ENCODE measurements around the gene PMM2.
"Not testable (repeated sequence)": the region's sequence is repeated elsewhere in the genome, so short reads cannot be mapped to it uniquely, and the experiment has no call there.

Gene PMM2

GRCh38 chr16:8801701-8802100 lies 4.1 kb downstream of the PMM2 start:
- Histone ChIP-seq H3K9ac (ENCODE audit: low read length in 2 of 2) (no peak overlapping the region), H3K4me1 (ENCODE audit: control insufficient read depth, insufficient read depth, low read length) (peaks cover 17% of the 10 kb centered on the region), H3K9me3 (ENCODE audit: control insufficient read depth in 2 of 2, low read length in 2 of 2) (no peaks in the 10 kb centered on the region), H3K36me3 (ENCODE audit: control insufficient read depth in 2 of 2, insufficient read depth in 2 of 2, low read length in 2 of 2) (peaks cover 23 to 27% of the 10 kb centered on the region in 2 donors), H3K4me3 (ENCODE audit: low read length in 2 of 2) (no peak overlapping the region), H3K27me3 (ENCODE audit: control insufficient read depth in 1 of 2, insufficient read depth in 2 of 2, low read length in 2 of 2) (no peaks in the 10 kb centered on the region), H3K27ac (ENCODE audit: low read length) (no peak overlapping the region)

GRCh38 chr16:8803733-8804132 lies 6.1 kb downstream of the PMM2 start:
- peaks cover 32 to 41% of the 10 kb centered on the region in 2 donors for H3K36me3 ChIP-seq (ENCODE audit: control insufficient read depth in 2 of 2, insufficient read depth in 2 of 2, low read length in 2 of 2)
- not testable (repeated sequence) for H3K4me1 ChIP-seq (ENCODE audit: control insufficient read depth, insufficient read depth, low read length); H3K27me3 ChIP-seq (ENCODE audit: control insufficient read depth in 1 of 2, insufficient read depth in 2 of 2, low read length in 2 of 2); H3K9ac ChIP-seq (ENCODE audit: low read length in 2 of 2); H3K9me3 ChIP-seq (ENCODE audit: control insufficient read depth in 2 of 2, low read length in 2 of 2); H3K4me3 ChIP-seq (ENCODE audit: low read length in 2 of 2); H3K27ac ChIP-seq (ENCODE audit: low read length)

DNA sequence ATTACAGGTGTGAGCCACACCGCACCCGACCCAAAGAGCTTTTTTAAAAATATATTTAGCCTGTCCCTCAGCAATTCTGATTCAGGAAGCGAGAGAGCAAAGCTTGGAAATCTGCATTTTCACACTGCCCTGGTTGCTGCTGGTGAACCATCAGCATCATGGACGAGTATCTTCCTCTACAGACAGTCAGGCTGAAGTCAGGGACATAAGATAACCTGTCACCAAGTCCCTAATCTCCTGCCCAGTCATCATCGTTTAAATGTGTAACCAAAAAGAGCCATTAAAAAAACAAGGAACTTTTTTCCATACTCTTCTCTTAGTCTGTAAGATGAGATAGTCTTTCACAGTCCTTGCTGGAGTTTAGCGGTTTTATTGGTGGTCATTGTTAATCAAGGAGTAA lies 6.7 kb downstream of the PMM2 start:
- no peaks in the 10 kb centered on the region for H3K4me1 ChIP-seq (ENCODE audit: control insufficient read depth, insufficient read depth, low read length)
- no peaks in the 10 kb centered on the region for H3K9me3 ChIP-seq (ENCODE audit: control insufficient read depth in 2 of 2, low read length in 2 of 2)
- H3K4me3 ChIP-seq (ENCODE audit: low read length in 2 of 2): no peak overlapping the region
- H3K27ac ChIP-seq (ENCODE audit: low read length): no peak overlapping the region
- no peak overlapping the region for H3K9ac ChIP-seq (ENCODE audit: low read length in 2 of 2)
- no peaks in the 10 kb centered on the region for H3K27me3 ChIP-seq (ENCODE audit: control insufficient read depth in 1 of 2, insufficient read depth in 2 of 2, low read length in 2 of 2)
- H3K36me3 ChIP-seq (ENCODE audit: control insufficient read depth in 2 of 2, insufficient read depth in 2 of 2, low read length in 2 of 2): peaks cover 37 to 47% of the 10 kb centered on the region in 2 donors

GRCh38 chr16:8806272-8806983 lies 8.8 kb downstream of the PMM2 start:
- H3K4me1 ChIP-seq (ENCODE audit: control insufficient read depth, insufficient read depth, low read length): no peaks in the 10 kb centered on the region
- H3K36me3 ChIP-seq (ENCODE audit: control insufficient read depth in 2 of 2, insufficient read depth in 2 of 2, low read length in 2 of 2): peaks cover 50 to 55% of the 10 kb centered on the region in 2 donors
- H3K27ac ChIP-seq (ENCODE audit: low read length): no peak overlapping the region
- H3K27me3 ChIP-seq (ENCODE audit: control insufficient read depth in 1 of 2, insufficient read depth in 2 of 2, low read length in 2 of 2): no peaks in the 10 kb centered on the region
- no peak overlapping the region for H3K4me3 ChIP-seq (ENCODE audit: low read length in 2 of 2)
- no peak overlapping the region for H3K9ac ChIP-seq (ENCODE audit: low read length in 2 of 2)
- no peaks in the 10 kb centered on the region for H3K9me3 ChIP-seq (ENCODE audit: control insufficient read depth in 2 of 2, low read length in 2 of 2)

- Histone ChIP-seq H3K9me3 (ENCODE audit: control insufficient read depth in 2 of 2, low read length in 2 of 2) (no peaks in the 10 kb centered on the region), H3K4me1 (ENCODE audit: control insufficient read depth, insufficient read depth, low read length) (no peaks in the 10 kb centered on the region), H3K36me3 (ENCODE audit: control insufficient read depth in 2 of 2, insufficient read depth in 2 of 2, low read length in 2 of 2) (peaks cover 56 to 57% of the 10 kb centered on the region in 2 donors), H3K27ac (ENCODE audit: low read length) (no peak overlapping the region), H3K4me3 (ENCODE audit: low read length in 2 of 2) (no peak overlapping the region), H3K9ac (ENCODE audit: low read length in 2 of 2) (no peak overlapping the region), H3K27me3 (ENCODE audit: control insufficient read depth in 1 of 2, insufficient read depth in 2 of 2, low read length in 2 of 2) (no peaks in the 10 kb centered on the region)
These were observed 9.6 kb downstream of the PMM2 start for GRCh38 chr16:8807189-8807588.

GRCh38 chr16:8808009-8808408 lies 10.4 kb downstream of the PMM2 start:
- Histone ChIP-seq H3K36me3 (ENCODE audit: control insufficient read depth in 2 of 2, insufficient read depth in 2 of 2, low read length in 2 of 2) (peaks cover 57 to 58% of the 10 kb centered on the region in 2 donors), H3K4me1 (ENCODE audit: control insufficient read depth, insufficient read depth, low read length) (no peaks in the 10 kb centered on the region), H3K27ac (ENCODE audit: low read length) (no peak overlapping the region), H3K9ac (ENCODE audit: low read length in 2 of 2) (no peak overlapping the region), H3K27me3 (ENCODE audit: control insufficient read depth in 1 of 2, insufficient read depth in 2 of 2, low read length in 2 of 2) (no peaks in the 10 kb centered on the region), H3K4me3 (ENCODE audit: low read length in 2 of 2) (no peak overlapping the region), H3K9me3 (ENCODE audit: control insufficient read depth in 2 of 2, low read length in 2 of 2) (no peaks in the 10 kb centered on the region)

DNA sequence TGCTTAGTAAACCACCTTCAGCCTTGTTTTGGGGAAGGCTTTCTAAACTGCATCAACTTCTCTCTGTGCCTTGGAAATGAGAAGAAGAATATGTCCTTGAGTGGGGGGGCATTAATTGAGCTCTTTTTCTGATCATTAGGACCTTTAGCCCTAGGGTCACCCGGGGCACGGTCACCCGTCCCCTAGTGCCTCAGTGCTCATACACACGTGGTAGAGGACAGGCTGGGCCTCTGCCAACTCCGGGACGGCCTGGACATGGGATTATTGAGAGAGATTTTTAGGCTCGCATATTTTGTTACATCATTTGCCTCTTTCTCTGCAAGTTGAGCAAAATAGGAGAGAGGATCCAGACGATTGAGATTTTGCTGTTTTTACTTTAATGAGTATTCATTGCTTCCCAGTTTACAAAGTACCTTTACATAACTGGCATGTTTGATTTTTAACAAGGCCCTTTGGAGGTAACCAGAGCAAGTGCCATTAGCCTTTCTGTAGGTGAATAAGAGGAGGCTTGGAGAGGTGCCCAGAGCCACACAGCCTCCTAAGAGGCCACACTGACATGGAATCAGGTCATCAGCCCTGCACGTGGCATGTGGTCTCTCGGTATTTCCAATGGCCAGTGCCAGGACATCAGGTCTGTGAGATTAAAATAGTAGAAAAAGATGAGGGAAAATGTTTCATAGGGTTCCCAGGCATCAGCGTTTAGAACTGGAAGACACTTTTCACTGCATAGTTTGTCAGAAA lies 11.1 kb downstream of the PMM2 start:
- Histone ChIP-seq H3K4me1 (ENCODE audit: control insufficient read depth, insufficient read depth, low read length) (no peaks in the 10 kb centered on the region), H3K36me3 (ENCODE audit: control insufficient read depth in 2 of 2, insufficient read depth in 2 of 2, low read length in 2 of 2) (peaks cover 58 to 59% of the 10 kb centered on the region in 2 donors), H3K27me3 (ENCODE audit: control insufficient read depth in 1 of 2, insufficient read depth in 2 of 2, low read length in 2 of 2) (no peaks in the 10 kb centered on the region), H3K9ac (ENCODE audit: low read length in 2 of 2) (no peak overlapping the region), H3K9me3 (ENCODE audit: control insufficient read depth in 2 of 2, low read length in 2 of 2) (no peaks in the 10 kb centered on the region), H3K4me3 (ENCODE audit: low read length in 2 of 2) (no peak overlapping the region), H3K27ac (ENCODE audit: low read length) (no peak overlapping the region)

DNA sequence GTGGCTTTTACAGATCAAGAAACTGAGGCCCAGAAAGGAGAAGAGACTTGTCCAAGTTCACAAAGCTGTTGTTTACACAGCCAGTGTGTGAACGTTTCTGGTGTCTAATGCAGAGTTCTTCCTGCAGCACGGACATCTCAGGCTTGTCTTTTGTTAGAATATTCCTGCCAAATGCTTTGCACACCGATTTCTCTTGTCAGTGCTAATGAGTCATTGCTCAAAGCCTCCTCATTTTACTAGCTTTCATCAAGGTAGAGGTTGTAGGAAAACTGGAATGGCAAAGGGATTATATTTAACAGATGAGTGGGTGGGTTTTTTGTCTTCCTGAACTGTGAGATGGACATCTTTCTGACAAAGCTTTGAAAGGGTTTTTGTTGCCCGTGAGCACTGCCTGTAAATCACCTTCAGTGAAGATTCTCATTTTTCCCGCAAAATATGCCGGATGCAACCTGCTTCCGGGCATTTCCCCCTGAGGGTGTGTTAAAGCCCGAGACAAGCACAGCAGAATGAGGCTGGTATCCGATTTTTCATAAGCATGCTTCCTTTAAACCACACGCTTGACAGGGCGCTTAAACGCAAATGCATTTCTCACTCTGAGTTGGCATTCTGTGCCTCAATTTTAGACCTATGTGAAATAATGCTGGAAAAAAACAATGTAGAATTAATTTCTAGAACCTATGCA lies 14.7 kb downstream of the PMM2 start:
- Histone ChIP-seq H3K9me3 (ENCODE audit: control insufficient read depth in 2 of 2, low read length in 2 of 2) (no peaks in the 10 kb centered on the region), H3K27ac (ENCODE audit: low read length) (no peak overlapping the region), H3K9ac (ENCODE audit: low read length in 2 of 2) (no peak overlapping the region), H3K4me3 (ENCODE audit: low read length in 2 of 2) (no peak overlapping the region), H3K4me1 (ENCODE audit: control insufficient read depth, insufficient read depth, low read length) (no peaks in the 10 kb centered on the region), H3K27me3 (ENCODE audit: control insufficient read depth in 1 of 2, insufficient read depth in 2 of 2, low read length in 2 of 2) (no peaks in the 10 kb centered on the region), H3K36me3 (ENCODE audit: control insufficient read depth in 2 of 2, insufficient read depth in 2 of 2, low read length in 2 of 2) (peaks cover 56 to 57% of the 10 kb centered on the region in 2 donors)

DNA sequence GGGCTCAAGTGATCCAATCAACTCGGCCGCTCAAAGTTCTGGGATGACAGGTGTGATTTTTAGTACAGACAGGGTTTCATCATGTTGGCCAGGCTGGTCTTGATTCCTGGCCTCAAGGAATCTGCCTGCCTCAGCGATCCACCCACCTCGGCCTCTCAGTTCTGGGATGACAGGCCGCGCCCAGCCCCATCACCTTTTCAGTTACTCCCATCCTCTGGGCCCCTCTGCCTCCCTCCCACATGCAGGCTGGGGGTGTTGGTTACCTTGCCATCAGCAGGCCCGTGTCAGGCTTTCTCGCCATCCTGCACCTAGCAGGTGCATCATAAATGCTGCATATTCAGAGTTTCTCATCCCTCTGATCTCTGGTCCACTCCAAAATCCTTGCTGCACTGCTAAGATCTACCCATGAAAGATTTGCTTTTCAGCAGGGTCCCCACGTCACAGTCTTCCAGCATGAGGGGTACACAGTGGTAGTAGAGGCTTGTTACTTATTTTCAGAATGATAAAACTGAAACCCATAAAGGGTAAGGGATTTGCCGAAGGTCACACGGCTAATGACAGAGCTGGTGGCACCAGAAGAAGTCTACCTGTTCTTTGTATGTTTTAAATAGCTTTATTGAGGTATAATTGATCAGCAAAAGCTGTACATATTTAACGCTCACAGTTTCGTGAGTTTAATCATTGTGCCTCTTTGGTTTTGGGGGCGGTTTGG lies 16.6 kb downstream of the PMM2 start:
- peaks cover 52 to 53% of the 10 kb centered on the region in 2 donors for H3K36me3 ChIP-seq (ENCODE audit: control insufficient read depth in 2 of 2, insufficient read depth in 2 of 2, low read length in 2 of 2)
- H3K27me3 ChIP-seq (ENCODE audit: control insufficient read depth in 1 of 2, insufficient read depth in 2 of 2, low read length in 2 of 2): no peaks in the 10 kb centered on the region
- H3K9ac ChIP-seq (ENCODE audit: low read length in 2 of 2): no peak overlapping the region
- no peaks in the 10 kb centered on the region for H3K4me1 ChIP-seq (ENCODE audit: control insufficient read depth, insufficient read depth, low read length)
- no peak overlapping the region for H3K4me3 ChIP-seq (ENCODE audit: low read length in 2 of 2)
- no peak overlapping the region for H3K27ac ChIP-seq (ENCODE audit: low read length)
- no peaks in the 10 kb centered on the region for H3K9me3 ChIP-seq (ENCODE audit: control insufficient read depth in 2 of 2, low read length in 2 of 2)

DNA sequence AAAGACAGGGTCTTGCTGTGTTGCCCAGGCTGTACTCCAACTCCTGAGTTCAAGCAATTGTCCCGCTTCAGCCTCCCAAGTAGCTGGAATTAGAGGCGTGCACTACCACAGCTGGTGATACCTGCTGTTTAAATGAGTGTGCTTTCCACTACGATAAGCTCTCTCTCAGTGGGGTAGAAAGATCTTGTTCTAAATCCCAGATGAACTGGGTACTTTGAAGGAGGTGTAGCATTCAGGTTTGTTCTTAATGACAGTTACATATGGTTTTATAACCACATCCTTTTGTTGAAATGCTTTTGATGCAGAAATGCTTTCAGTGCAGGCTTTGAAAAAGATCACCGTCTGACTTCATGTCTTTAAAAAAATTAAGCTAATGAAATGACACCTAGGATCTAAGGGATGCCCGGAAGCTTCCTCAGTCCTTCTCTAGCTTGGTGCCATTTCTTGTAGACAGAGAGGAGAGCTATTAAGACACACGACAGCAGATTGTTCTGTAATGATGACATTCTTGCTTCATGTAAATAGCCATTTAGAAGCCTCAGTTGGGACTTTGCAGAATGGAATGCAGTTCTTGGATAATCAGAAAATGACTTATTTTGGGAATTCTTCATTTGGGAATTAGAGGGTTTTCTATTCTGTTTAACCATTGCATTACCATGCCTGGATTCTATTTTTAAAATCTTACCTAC lies 19.5 kb downstream of the PMM2 start:
- Histone ChIP-seq H3K9ac (ENCODE audit: low read length in 2 of 2) (no peak overlapping the region), H3K27ac (ENCODE audit: low read length) (no peak overlapping the region), H3K9me3 (ENCODE audit: control insufficient read depth in 2 of 2, low read length in 2 of 2) (no peaks in the 10 kb centered on the region), H3K27me3 (ENCODE audit: control insufficient read depth in 1 of 2, insufficient read depth in 2 of 2, low read length in 2 of 2) (no peaks in the 10 kb centered on the region), H3K4me1 (ENCODE audit: control insufficient read depth, insufficient read depth, low read length) (no peaks in the 10 kb centered on the region), H3K36me3 (ENCODE audit: control insufficient read depth in 2 of 2, insufficient read depth in 2 of 2, low read length in 2 of 2) (peaks cover 38 to 47% of the 10 kb centered on the region in 2 donors), H3K4me3 (ENCODE audit: low read length in 2 of 2) (no peak overlapping the region)

Data from stomach smooth muscle (tissue), 2 donors.